ENCODE data around the gene ESM1. TPM values are rescaled to one million over a fixed set of nuclear protein-coding genes. Genes with fewer than 3 reads are reported as not detected.
"Not testable (repeated sequence)": the region's sequence is repeated elsewhere in the genome, so short reads cannot be mapped to it uniquely, and the experiment has no call there.

ESM1 gene
- total RNA-seq, 4 donors from 2014 or later, result 0.70 to 2.1 TPM; not detected in 2

DNA sequence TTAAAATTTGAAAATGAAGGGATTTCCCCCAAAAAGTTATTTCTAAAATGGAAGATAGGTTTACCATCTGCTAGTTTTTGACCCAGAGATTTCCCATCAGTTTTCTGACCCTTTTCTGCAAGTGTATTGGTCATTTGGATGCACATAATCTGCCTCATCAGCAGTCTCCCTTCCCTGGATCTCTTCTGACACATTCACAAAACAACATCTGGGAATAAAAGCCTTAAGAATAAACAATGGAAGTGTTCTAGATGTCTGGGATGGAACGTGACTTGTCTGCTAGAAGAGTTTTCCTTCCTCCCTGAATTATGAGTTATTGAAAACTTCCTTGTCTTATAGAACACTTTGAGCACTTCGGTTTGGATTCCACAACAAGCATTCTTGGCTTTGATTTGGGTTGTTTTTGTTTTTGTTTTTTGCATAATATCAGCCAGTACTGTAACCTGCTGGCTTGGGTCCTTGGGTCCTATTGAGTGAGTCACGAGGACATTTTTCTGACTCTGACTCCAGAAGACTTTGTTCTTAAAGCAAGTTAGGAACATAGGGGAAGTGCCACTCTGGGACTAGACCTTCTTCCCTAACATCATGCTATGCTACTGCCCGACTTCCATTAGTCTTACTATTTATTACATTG lies 18.2 kb upstream of the ESM1 start:
- Histone ChIP-seq H3K27me3 (no peaks in the 10 kb centered on the region), H3K9me3 (no peaks in the 10 kb centered on the region), H3K4me3 (no peak overlapping the region), H3K4me1 (no peaks in the 10 kb centered on the region), H3K36me3 (no peaks in the 10 kb centered on the region), H3K27ac (no peak overlapping the region)
- no peak for DNase-seq
- TF ChIP-seq POLR2A (IDR thresholded peaks at IDR 0.05) (no peak), CTCF (IDR thresholded peaks at IDR 0.05) (no peak)
- intact Hi-C loops (cut with DNase I; ENCODE audit: low total_unique reads), result no loop called here

DNA sequence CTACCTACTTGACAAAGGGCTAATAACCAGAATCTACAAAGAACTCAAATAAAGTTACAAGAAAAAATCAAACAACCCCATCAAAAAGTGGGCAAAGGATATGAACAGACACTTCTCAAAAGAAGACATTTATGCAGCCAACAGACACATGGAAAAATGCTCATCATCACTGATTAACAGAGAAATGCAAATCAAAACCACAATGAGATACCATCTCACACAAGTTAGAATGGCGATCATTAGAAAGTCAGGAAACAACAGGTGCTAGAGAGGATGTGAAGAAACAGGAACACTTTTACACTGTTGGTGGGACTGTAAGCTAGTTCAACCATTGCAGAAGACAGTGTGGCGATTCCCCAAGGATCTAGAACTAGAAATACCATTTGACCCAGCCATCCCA lies 16.8 kb upstream of the ESM1 start:
- H3K36me3 ChIP-seq; intact Hi-C loops (cut with DNase I; ENCODE audit: low total_unique reads); H3K4me1 ChIP-seq: not testable (repeated sequence)

DNA sequence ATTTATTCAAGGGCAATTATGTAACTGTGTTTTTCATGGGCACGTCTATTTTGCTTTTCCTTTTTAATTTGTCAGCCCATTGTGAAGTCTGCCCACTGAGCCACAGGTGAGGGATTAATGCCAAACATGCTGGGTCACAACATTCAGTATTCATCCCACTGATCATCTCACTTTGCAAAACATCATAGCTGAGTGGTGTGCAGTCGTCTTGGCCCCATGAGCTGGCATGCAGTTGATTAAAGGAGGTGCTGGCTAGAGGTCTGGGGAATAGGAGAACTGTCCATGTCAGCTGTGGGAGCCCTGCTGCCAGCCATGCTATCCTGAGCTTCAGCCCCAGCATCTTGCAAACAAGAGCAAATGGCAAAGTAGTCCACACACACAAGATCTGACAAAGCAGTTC lies 11.7 kb upstream of the ESM1 start:
- intact Hi-C loops (cut with DNase I; ENCODE audit: low total_unique reads), result no loop called here
- Histone ChIP-seq H3K4me3 (no peak overlapping the region), H3K27me3 (no peaks in the 10 kb centered on the region), H3K4me1 (no peaks in the 10 kb centered on the region), H3K36me3 (no peaks in the 10 kb centered on the region), H3K9me3 (no peaks in the 10 kb centered on the region), H3K27ac (no peak overlapping the region)
- DNase-seq, result no peak
- TF ChIP-seq CTCF (IDR thresholded peaks at IDR 0.05), result no peak
- no peak for TF ChIP-seq POLR2A (IDR thresholded peaks at IDR 0.05)

More for the DNA sequence above, 16.8 kb upstream of the ESM1 start:
- H3K27ac ChIP-seq, H3K9me3 ChIP-seq, H3K4me3 ChIP-seq, DNase-seq, H3K27me3 ChIP-seq: not testable (repeated sequence)

DNA sequence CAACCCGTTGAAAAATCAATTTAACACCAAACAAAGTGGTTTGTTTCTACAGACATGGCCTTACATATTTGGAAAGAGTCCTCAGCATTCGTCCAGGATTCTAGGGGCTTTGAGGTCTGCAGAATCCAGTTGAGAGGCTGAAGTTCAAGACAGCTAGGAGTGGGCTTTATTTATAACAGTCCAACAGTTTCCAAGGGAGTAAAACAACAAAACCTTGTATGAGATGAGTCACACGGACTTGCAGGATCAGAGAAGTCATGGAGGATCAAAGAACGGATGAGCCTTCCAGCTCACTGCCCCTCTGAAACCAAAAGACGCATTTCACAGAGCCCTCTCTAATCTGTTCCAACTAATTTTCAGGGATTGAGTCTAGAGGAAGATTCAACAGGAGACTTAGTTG lies 11.1 kb upstream of the ESM1 start:
- intact Hi-C loops (cut with DNase I; ENCODE audit: low total_unique reads), result no loop called here

DNA sequence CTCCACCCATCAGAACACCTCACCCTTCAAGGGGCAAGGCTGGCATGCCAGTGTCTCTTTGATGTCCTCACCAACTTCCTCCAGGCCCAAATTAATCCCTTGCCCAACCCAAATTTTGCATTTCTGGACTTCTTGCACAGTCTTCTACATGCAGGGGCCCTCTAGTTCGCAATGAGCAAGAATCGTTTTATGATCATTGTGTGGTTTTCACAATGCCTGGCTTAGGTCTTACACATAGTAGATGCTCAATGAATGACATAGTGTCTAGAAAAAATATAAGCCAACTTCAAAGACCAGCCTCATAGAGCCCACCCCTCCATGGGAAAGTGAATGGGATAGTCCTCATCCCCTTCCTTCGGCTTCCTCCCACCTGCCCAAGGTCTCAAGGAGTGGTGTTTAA lies 9.8 kb upstream of the ESM1 start:
- TF ChIP-seq CTCF (IDR thresholded peaks at IDR 0.05) (no peak), POLR2A (IDR thresholded peaks at IDR 0.05) (no peak)
- Histone ChIP-seq H3K27me3 (no peaks in the 10 kb centered on the region), H3K9me3 (no peaks in the 10 kb centered on the region), H3K4me1 (no peaks in the 10 kb centered on the region), H3K36me3 (no peaks in the 10 kb centered on the region), H3K27ac (no peak overlapping the region), H3K4me3 (no peak overlapping the region)
- intact Hi-C loops (cut with DNase I; ENCODE audit: low total_unique reads), result no loop called here
- no peak for DNase-seq

More for the DNA sequence above, 11.1 kb upstream of the ESM1 start:
- no peaks in the 10 kb centered on the region for H3K27me3 ChIP-seq
- no peak for DNase-seq
- no peaks in the 10 kb centered on the region for H3K9me3 ChIP-seq
- H3K4me1 ChIP-seq, result no peaks in the 10 kb centered on the region
- TF ChIP-seq POLR2A (IDR thresholded peaks at IDR 0.05) (no peak), CTCF (IDR thresholded peaks at IDR 0.05) (no peak)
- H3K27ac ChIP-seq, result no peak overlapping the region
- no peaks in the 10 kb centered on the region for H3K36me3 ChIP-seq
- H3K4me3 ChIP-seq, result no peak overlapping the region

DNA sequence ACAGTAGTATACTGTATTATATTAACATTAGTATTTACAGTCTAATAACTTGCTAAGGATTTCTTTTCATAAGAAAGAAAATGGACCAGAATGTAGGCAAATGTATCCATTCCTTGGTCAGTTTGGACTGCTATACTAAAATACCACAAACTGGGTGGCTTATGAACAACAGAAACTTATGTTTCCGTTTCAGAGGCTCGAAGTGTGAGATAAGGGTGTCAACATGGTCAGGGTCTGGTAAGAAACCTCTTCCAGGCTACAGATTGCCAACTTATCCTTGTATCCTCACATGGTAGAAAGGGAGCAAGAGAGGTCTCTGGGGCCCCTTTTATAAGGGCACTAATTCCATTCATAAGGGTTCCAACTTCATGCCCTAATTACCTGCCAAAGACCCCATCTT lies 9.2 kb upstream of the ESM1 start:
- no peaks in the 10 kb centered on the region for H3K4me1 ChIP-seq
- no peaks in the 10 kb centered on the region for H3K9me3 ChIP-seq
- TF ChIP-seq POLR2A (IDR thresholded peaks at IDR 0.05), result no peak
- H3K36me3 ChIP-seq, result no peaks in the 10 kb centered on the region
- H3K4me3 ChIP-seq, result no peak overlapping the region
- no peak for DNase-seq
- no peaks in the 10 kb centered on the region for H3K27me3 ChIP-seq
- intact Hi-C loops (cut with DNase I; ENCODE audit: low total_unique reads), result no loop called here
- H3K27ac ChIP-seq, result no peak overlapping the region

Measured in uterus (tissue), 4 donors.